HEK293 (cell line): ENCODE data around the gene GPR89A.
"Not testable (repeated sequence)": the region's sequence is repeated elsewhere in the genome, so short reads cannot be mapped to it uniquely, and the experiment has no call there.

Experiments used
- CTCF ChIA-PET: fragments of 350-600 bp; formaldehyde crosslinking; extraction: SDS; loops from one replicate; lab custom pipeline; 2021; ENCODE audit warnings: antibody characterized with exemption; lab: Yijun Ruan, JAX
- POLR2A ChIA-PET: fragments of 300-600 bp; formaldehyde crosslinking; extraction: SDS; loops from one replicate; lab custom pipeline; 2020; ENCODE audit warnings: antibody characterized with exemption, inconsistent platforms; lab: Yijun Ruan, JAX
- H3K27ac ChIP-seq: fragments of 200-500 bp; sonication (Bioruptor generic); 2 replicates; pipeline ENCODE4 v1.5.1; 2014; ENCODE audit warnings: low read depth, low read length, control low read depth, inconsistent platforms; ENCODE audit errors: extremely low read depth
- H3K36me3 ChIP-seq, 2 experiments: fragments of 200-500 bp in 1 of 2; sonication (Bioruptor generic) in 1 of 2; 1 replicate in 1 of 2; 2 replicates in 1 of 2; pipeline ENCODE4 v1.5.1; 2014 to 2017; ENCODE audit warnings: inconsistent platforms in 2 of 2, low read length in 2 of 2; ENCODE audit not compliant: control insufficient read depth in 2 of 2, insufficient read depth in 1 of 2
- H3K4me1 ChIP-seq: fragments of 200-500 bp; sonication (Bioruptor generic); 2 replicates; pipeline ENCODE4 v1.5.1; 2014; ENCODE audit warnings: mild to moderate bottlenecking, low read length, inconsistent platforms; ENCODE audit not compliant: control insufficient read depth, insufficient read depth
- H3K4me3 ChIP-seq: 2 replicates; pipeline ENCODE4 v1.5.1; 2011; ENCODE audit warnings: low read depth, mild to moderate bottlenecking, control low read depth, low read length, moderate library complexity
- H3K9me3 ChIP-seq: fragments of 200-500 bp; sonication (Bioruptor generic); 2 replicates; pipeline ENCODE4 v1.5.1; 2014; ENCODE audit warnings: low read depth, low read length, inconsistent platforms; ENCODE audit not compliant: control insufficient read depth, insufficient read depth
- GLI4 ChIP-seq: fragments of 450-650 bp; formaldehyde crosslinking; IDR thresholded peaks from 2 replicates; pipeline ENCODE4 v1.5.1; 2016; ENCODE audit warnings: missing biosample characterization, missing genetic modification characterization
- GLIS1 ChIP-seq: fragments of 450-650 bp; formaldehyde crosslinking; IDR thresholded peaks from 2 replicates; pipeline ENCODE4 v1.5.1; 2016; ENCODE audit warnings: missing biosample characterization, missing genetic modification characterization
- GLIS2 ChIP-seq: fragments of 450-650 bp; formaldehyde crosslinking; IDR thresholded peaks from 2 replicates; pipeline ENCODE4 v1.5.1; 2016; ENCODE audit warnings: missing biosample characterization, missing genetic modification characterization
- KLF10 ChIP-seq: fragments of 450-650 bp; IDR thresholded peaks from 2 replicates; pipeline ENCODE4 v1.5.1; 2018; ENCODE audit warnings: missing biosample characterization, mild to moderate bottlenecking, missing genetic modification characterization
- KLF8 ChIP-seq: fragments of 450-650 bp; formaldehyde crosslinking; IDR thresholded peaks from 2 replicates; pipeline ENCODE4 v1.5.1; 2016; ENCODE audit warnings: missing biosample characterization, missing genetic modification characterization
- SP2 ChIP-seq: fragments of 450-650 bp; formaldehyde crosslinking; IDR thresholded peaks from 2 replicates; pipeline ENCODE4 v1.5.1; 2016; ENCODE audit warnings: missing biosample characterization, missing genetic modification characterization
- SP3 ChIP-seq: fragments of 450-650 bp; formaldehyde crosslinking; IDR thresholded peaks from 2 replicates; pipeline ENCODE4 v1.5.1; 2016; ENCODE audit warnings: missing biosample characterization, missing genetic modification characterization
- SP7 ChIP-seq: fragments of 450-650 bp; formaldehyde crosslinking; IDR thresholded peaks from 2 replicates; pipeline ENCODE4 v1.5.1; 2016; ENCODE audit warnings: missing biosample characterization, missing genetic modification characterization
- ZBTB17 ChIP-seq: fragments of 450-650 bp; formaldehyde crosslinking; IDR thresholded peaks from 2 replicates; pipeline ENCODE4 v1.5.1; 2016; ENCODE audit warnings: missing biosample characterization, missing genetic modification characterization
- ZBTB20 ChIP-seq: fragments of 450-650 bp; formaldehyde crosslinking; IDR thresholded peaks from 2 replicates; pipeline ENCODE4 v1.5.1; 2016; ENCODE audit warnings: missing biosample characterization, missing genetic modification characterization
- ZBTB8A ChIP-seq: fragments of 450-650 bp; formaldehyde crosslinking; IDR thresholded peaks from 2 replicates; pipeline ENCODE4 v1.5.1; 2016; ENCODE audit warnings: missing biosample characterization, missing genetic modification characterization
- ZEB2 ChIP-seq: fragments of 450-650 bp; formaldehyde crosslinking; IDR thresholded peaks from 2 replicates; pipeline ENCODE4 v1.5.1; 2016; ENCODE audit warnings: missing biosample characterization, missing genetic modification characterization
- ZNF24 ChIP-seq: fragments of 450-650 bp; formaldehyde crosslinking; IDR thresholded peaks from 2 replicates; pipeline ENCODE4 v1.5.1; 2016; ENCODE audit warnings: missing biosample characterization, missing genetic modification characterization
- ZNF335 ChIP-seq: fragments of 450-650 bp; formaldehyde crosslinking; conservative IDR thresholded peaks from 2 replicates; pipeline ENCODE4 v1.5.1; 2016; ENCODE audit warnings: missing biosample characterization, missing genetic modification characterization
- ZNF391 ChIP-seq: fragments of 450-650 bp; formaldehyde crosslinking; IDR thresholded peaks from 2 replicates; pipeline ENCODE4 v1.5.1; 2016; ENCODE audit warnings: low read depth, missing biosample characterization, missing genetic modification characterization, borderline replicate concordance
- ZNF501 ChIP-seq: fragments of 450-650 bp; formaldehyde crosslinking; IDR thresholded peaks from 2 replicates; pipeline ENCODE4 v1.5.1; 2016; ENCODE audit warnings: missing biosample characterization, missing genetic modification characterization
- ZNF600 ChIP-seq: fragments of 450-650 bp; formaldehyde crosslinking; IDR thresholded peaks from 2 replicates; pipeline ENCODE4 v1.5.1; 2016; ENCODE audit warnings: missing biosample characterization, missing genetic modification characterization
- ZNF629 ChIP-seq: fragments of 450-650 bp; formaldehyde crosslinking; IDR thresholded peaks from 2 replicates; pipeline ENCODE4 v1.5.1; 2017; ENCODE audit warnings: missing biosample characterization, missing genetic modification characterization
- ZXDB ChIP-seq: fragments of 450-650 bp; formaldehyde crosslinking; IDR thresholded peaks from 2 replicates; pipeline ENCODE4 v1.5.1; 2016; ENCODE audit warnings: missing biosample characterization, missing genetic modification characterization
- TF ChIP-seq, protein P1 (sequence below): fragments of 450-650 bp; formaldehyde crosslinking; IDR thresholded peaks from 2 replicates; pipeline ENCODE4 v1.5.1; 2016; ENCODE audit warnings: missing biosample characterization, missing genetic modification characterization
- TF ChIP-seq, protein P2 (sequence below): fragments of 450-650 bp; formaldehyde crosslinking; optimal IDR thresholded peaks from 2 replicates; pipeline ENCODE3; 2016; ENCODE audit warnings: missing biosample characterization, mild to moderate bottlenecking, missing genetic modification characterization
- TF ChIP-seq, protein P3 (sequence below): fragments of 450-650 bp; formaldehyde crosslinking; IDR thresholded peaks from 2 replicates; pipeline ENCODE4 v1.5.1; 2017; ENCODE audit warnings: missing biosample characterization, missing genetic modification characterization
- TF ChIP-seq, protein P4 (sequence below): fragments of 450-650 bp; formaldehyde crosslinking; IDR thresholded peaks from 2 replicates; pipeline ENCODE4 v1.5.1; 2016; ENCODE audit warnings: missing biosample characterization, missing genetic modification characterization
- TF ChIP-seq, protein P5 (sequence below): fragments of 450-650 bp; formaldehyde crosslinking; IDR thresholded peaks from 2 replicates; pipeline ENCODE4 v1.5.1; 2016; ENCODE audit warnings: missing biosample characterization, missing genetic modification characterization

The GPR89A gene

DNA sequence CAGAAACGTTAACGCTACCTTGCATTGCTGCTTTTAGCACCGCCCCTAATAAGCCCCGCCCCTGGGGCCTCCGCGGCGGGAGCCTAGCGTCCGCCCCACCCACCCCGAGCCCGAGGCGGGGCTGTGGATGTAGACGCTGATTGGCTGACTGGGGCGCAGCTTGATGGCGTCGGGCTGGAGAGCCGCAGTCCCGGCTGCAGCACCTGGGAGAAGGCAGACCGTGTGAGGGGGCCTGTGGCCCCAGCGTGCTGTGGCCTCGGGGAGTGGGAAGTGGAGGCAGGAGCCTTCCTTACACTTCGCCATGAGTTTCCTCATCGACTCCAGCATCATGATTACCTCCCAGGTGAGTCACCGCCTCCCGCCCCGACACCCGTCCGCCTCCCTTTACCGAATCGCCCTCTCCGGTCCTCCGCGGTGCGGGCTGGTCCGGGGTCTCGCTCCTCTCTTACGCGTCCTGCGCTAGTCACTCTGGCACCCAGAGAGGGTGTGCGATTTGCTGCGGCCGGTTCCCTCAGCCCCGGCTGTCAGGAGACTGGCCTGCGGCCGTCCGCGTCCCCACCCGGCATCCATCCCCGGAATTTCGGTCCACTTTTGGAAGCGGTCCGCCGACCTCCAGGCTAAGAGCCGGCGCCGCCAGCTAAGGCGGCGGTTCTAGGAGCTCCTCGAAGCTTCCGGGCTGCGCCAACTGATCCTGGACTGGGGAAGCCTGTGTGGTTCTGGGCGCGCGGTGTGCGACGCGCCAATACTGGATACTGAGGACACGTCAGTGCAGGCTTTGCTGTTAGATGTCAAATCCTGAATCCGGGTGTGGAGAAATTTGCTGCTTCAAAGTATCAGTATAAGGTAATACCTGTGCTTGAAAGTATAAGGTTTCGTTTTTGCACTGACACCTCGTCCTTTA lies at the start of gene GPR89A:
TSS of gene GPR89A (plus strand) at position 156 of the 901 bp plus-strand sequence. CDS start at position 302, 146 bp downstream.
- Histone ChIP-seq H3K4me3 (peak within 1 kb of the TSS; percentile 77), H3K27ac (peak within 1 kb of the TSS; percentile 68; the same call in 1 of the 2 replicates)
- peak; percentile 77 for TF ChIP-seq SP2 (tag by site-specific recombination)
- TF ChIP-seq ZBTB8A (tag by site-specific recombination) = 0 out of 2 replicates have a peak, but pooled peaks have one; percentile 11
- TF ChIP-seq, protein P1, sequence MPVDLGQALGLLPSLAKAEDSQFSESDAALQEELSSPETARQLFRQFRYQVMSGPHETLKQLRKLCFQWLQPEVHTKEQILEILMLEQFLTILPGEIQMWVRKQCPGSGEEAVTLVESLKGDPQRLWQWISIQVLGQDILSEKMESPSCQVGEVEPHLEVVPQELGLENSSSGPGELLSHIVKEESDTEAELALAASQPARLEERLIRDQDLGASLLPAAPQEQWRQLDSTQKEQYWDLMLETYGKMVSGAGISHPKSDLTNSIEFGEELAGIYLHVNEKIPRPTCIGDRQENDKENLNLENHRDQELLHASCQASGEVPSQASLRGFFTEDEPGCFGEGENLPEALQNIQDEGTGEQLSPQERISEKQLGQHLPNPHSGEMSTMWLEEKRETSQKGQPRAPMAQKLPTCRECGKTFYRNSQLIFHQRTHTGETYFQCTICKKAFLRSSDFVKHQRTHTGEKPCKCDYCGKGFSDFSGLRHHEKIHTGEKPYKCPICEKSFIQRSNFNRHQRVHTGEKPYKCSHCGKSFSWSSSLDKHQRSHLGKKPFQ = 0 out of 2 replicates have a peak, but pooled peaks have one; percentile 23
- TF ChIP-seq, protein P2, sequence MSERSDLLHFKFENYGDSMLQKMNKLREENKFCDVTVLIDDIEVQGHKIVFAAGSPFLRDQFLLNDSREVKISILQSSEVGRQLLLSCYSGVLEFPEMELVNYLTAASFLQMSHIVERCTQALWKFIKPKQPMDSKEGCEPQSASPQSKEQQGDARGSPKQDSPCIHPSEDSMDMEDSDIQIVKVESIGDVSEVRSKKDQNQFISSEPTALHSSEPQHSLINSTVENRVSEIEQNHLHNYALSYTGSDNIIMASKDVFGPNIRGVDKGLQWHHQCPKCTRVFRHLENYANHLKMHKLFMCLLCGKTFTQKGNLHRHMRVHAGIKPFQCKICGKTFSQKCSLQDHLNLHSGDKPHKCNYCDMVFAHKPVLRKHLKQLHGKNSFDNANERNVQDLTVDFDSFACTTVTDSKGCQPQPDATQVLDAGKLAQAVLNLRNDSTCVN (tag by site-specific recombination) = peak; percentile 56
- peak; percentile 47; the same call in 1 of the 2 replicates for TF ChIP-seq SP7
- TF ChIP-seq KLF8 (tag by site-specific recombination) = 0 out of 2 replicates have a peak, but pooled peaks have one; percentile 34
- TF ChIP-seq ZNF629 (tag by site-specific recombination) = peak; percentile 44; the same call in 1 of the 2 replicates
- 0 out of 2 replicates have a peak, but pooled peaks have one; percentile 42 for TF ChIP-seq GLI4 (tag by site-specific recombination)
- peak; percentile 70 for TF ChIP-seq ZBTB17 (tag by site-specific recombination)
- TF ChIP-seq ZNF600 = 0 out of 2 replicates have a peak, but pooled peaks have one; percentile 43
- TF ChIP-seq, protein P3, sequence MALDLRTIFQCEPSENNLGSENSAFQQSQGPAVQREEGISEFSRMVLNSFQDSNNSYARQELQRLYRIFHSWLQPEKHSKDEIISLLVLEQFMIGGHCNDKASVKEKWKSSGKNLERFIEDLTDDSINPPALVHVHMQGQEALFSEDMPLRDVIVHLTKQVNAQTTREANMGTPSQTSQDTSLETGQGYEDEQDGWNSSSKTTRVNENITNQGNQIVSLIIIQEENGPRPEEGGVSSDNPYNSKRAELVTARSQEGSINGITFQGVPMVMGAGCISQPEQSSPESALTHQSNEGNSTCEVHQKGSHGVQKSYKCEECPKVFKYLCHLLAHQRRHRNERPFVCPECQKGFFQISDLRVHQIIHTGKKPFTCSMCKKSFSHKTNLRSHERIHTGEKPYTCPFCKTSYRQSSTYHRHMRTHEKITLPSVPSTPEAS (tag by site-specific recombination) = peak; percentile 36; the same call in 1 of the 2 replicates
- 0 out of 2 replicates have a peak, but pooled peaks have one; percentile 24 for TF ChIP-seq ZNF24 (tag by site-specific recombination)
- 0 out of 2 replicates have a peak, but pooled peaks have one; percentile 28 for TF ChIP-seq ZNF391
- TF ChIP-seq GLIS2 (tag by site-specific recombination) = peak; percentile 45; the same call in 1 of the 2 replicates
- TF ChIP-seq, protein P4, sequence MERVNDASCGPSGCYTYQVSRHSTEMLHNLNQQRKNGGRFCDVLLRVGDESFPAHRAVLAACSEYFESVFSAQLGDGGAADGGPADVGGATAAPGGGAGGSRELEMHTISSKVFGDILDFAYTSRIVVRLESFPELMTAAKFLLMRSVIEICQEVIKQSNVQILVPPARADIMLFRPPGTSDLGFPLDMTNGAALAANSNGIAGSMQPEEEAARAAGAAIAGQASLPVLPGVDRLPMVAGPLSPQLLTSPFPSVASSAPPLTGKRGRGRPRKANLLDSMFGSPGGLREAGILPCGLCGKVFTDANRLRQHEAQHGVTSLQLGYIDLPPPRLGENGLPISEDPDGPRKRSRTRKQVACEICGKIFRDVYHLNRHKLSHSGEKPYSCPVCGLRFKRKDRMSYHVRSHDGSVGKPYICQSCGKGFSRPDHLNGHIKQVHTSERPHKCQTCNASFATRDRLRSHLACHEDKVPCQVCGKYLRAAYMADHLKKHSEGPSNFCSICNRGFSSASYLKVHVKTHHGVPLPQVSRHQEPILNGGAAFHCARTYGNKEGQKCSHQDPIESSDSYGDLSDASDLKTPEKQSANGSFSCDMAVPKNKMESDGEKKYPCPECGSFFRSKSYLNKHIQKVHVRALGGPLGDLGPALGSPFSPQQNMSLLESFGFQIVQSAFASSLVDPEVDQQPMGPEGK = peak; percentile 64; the same call in 1 of the 2 replicates
- peak; percentile 54 for TF ChIP-seq SP3
- TF ChIP-seq ZNF335 = peak; percentile 58
- TF ChIP-seq KLF10 (tag by site-specific recombination) = peak; percentile 80
- peak; percentile 67; the same call in 1 of the 2 replicates for TF ChIP-seq ZNF501 (tag by site-specific recombination)
- peak; percentile 73; the same call in 1 of the 2 replicates for TF ChIP-seq ZEB2 (tag by site-specific recombination)
- TF ChIP-seq GLIS1 = peak; percentile 24; the same call in 1 of the 2 replicates
- TF ChIP-seq, protein P5, sequence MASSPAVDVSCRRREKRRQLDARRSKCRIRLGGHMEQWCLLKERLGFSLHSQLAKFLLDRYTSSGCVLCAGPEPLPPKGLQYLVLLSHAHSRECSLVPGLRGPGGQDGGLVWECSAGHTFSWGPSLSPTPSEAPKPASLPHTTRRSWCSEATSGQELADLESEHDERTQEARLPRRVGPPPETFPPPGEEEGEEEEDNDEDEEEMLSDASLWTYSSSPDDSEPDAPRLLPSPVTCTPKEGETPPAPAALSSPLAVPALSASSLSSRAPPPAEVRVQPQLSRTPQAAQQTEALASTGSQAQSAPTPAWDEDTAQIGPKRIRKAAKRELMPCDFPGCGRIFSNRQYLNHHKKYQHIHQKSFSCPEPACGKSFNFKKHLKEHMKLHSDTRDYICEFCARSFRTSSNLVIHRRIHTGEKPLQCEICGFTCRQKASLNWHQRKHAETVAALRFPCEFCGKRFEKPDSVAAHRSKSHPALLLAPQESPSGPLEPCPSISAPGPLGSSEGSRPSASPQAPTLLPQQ (tag by site-specific recombination) = peak; percentile 56; the same call in 1 of the 2 replicates
- peak; percentile 38; the same call in 1 of the 2 replicates for TF ChIP-seq ZXDB (tag by site-specific recombination)
- TF ChIP-seq ZBTB20 (tag by site-specific recombination) = peak; percentile 37; the same call in 1 of the 2 replicates
- POLR2A ChIA-PET, H3K36me3 ChIP-seq, H3K4me1 ChIP-seq, H3K9me3 ChIP-seq, CTCF ChIA-PET: not testable (repeated sequence)

DNA sequence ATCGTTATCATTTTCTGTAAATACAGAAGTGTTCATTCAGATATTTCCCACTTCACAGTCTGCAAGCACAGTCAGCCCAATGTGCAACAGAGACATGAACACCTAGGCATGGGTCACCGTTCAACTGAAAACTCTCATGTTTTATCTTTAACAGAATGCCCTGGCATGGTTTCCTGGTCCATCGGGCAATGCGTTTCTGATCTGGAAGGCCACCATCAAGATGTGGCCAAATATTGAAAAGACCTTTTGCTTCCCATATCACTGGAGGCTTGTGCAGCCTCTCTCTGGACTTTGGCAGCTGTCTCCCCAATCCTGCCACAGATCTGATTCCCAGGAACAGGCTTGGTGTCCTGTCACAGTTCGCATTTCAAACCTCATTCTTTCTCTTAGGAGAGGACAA lies 21.0 kb upstream of the GPR89A start:
- H3K27ac ChIP-seq, H3K36me3 ChIP-seq, POLR2A ChIA-PET, H3K4me1 ChIP-seq, H3K4me3 ChIP-seq, CTCF ChIA-PET, H3K9me3 ChIP-seq: not testable (repeated sequence)
